ENCODE data around the gene YWHAG.
A peak's percentile ranks its signal among the peaks of the same experiment; 100 is the strongest.
"Not testable (repeated sequence)": the region's sequence is repeated elsewhere in the genome, so short reads cannot be mapped to it uniquely, and the experiment has no call there.

The YWHAG gene

DNA sequence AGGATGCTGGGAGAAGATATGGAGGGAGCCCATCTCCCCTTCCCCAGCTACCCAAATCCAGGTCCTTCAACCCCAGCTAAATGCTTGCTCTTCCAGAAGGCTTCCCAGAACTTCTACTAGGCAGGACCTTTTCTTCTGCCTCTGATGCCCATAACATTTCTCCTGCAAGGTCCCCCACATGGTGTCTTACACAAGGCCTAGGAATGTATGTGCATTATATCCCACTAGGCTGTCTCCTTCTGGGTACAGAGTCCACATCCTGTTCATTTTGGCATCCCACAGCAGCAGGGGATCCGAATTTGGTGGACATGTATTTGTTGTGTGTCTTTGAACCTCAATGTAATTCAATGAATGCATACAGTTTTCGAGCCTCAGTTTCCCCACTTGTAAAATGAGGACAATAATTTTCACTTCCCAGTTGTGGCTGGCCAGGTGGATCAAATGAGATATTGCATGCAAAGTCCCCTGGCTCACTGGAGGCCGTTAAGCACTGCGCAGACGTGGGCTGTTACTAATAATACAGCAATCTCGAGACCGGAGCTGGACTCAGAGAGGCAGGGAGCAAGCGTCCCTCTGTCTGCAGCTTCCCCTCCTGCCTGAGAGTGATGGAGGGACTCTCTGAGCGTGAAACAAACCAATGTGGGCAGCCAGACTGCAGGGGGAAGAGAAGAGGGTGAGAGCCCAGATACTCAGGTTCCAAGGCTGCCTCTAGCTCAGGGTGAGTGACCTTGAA lies 18.6 kb upstream of the YWHAG start:
- DNase-seq: peak; percentile 36

GRCh38 chr7:76375251-76375650 lies 16.5 kb upstream of the YWHAG start:
- DNase-seq: no peak

- no peak for DNase-seq
Measured at GRCh38 chr7:76372984-76373833, 14.4 kb upstream of the YWHAG start.

DNA sequence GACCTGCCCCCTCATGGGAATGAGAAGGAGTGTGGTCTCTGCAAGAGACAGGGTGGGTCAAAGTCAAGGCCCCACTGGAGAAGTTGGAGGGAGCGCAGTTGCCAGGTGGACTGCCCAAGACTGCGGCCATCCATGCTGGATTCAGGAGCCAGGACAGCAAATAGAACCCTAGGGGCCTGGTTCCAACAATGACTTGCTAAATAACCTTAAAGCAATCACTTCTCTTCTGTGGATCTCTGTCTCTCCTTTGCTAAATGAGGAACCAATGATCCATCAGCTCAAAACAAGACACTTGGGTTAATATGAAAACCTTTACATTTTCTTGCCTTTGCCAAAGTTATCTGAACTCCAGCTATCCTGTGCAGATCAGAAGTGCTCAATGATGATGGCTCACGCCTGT lies 12.6 kb upstream of the YWHAG start:
- DNase-seq: no peak

GRCh38 chr7:76369018-76369417 lies 10.2 kb upstream of the YWHAG start:
- DNase-seq: no peak

GRCh38 chr7:76368190-76368589 lies 9.4 kb upstream of the YWHAG start:
- DNase-seq: no peak

DNA sequence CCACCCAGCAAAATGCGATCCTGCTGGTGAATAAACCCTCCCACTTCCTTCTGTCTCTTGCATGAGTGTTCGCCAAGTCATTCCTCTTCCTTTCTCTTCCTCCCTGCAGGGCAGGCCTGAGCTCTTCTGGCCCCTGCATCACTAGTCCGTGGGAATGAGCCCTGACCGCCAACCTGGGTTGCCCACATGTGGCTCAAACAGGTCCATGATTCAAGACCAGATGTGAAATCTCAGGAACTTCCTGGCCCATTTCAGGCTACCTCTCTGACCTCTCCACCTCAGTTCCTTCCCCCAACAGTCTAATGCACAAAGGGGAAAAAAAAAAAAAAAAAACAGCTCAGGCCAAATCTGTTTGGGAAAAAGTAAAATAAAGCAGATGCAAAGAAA lies 5.4 kb upstream of the YWHAG start:
- DNase-seq: no peak

DNA sequence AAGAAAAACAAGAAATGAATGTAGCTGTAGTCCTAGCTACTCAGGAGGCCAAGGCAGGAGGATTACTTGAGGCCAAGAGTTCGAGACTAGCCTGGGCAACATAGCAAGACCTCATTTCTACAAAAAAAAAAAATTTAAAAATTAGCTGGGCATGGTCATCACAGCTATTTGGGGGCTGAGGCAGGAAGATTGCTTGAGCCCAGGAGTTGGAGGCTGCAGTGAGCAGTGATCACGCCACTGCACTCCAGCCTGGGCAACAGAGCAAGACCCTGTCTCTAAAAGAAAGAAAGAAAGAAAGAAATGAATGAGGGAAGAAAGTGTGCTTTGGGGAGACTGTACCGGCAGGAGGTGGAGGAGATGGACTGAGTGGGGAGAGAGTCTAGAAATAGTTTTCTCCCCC lies 5.0 kb upstream of the YWHAG start:
- not testable (repeated sequence) for DNase-seq

DNA sequence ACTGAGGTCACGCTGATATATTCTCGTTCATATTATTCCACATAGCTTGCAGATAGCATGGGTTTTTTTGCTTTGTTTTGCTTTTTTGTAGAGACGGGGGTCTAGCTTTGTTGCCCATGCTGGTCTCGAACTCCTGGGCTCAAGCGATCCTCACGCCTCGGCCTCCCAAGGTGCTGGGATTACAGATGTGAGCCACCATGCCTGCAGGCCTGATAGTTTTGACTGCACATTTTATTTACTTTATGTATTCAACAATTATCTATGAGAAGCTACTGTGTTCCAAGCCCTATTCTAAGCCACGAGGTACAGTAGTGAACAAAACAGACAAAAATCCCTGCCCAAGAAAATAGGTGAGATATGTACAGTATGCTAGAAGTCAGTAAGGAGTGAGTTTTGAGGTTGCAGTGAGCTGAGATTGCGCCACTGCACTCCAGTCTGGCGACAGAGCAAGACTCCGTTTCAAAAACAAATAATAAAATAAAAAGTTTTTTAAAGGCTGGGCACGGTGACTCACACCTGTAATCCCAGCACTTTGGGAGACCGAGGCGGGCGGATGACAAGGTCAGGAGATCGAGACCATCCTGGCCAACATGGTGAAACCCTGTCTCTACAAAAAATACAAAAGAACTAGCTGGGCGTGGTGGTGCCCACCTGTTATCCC lies 1.3 kb upstream of the YWHAG start:
- no peak for DNase-seq

GRCh38 chr7:76359111-76359977 lies 553 bp upstream of the YWHAG start:
- peak; percentile 92 for DNase-seq

- DNase-seq: no peak
Measured at GRCh38 chr7:76358011-76358480, 745 bp downstream of the YWHAG start.

- no peak for DNase-seq
Measured at GRCh38 chr7:76357475-76358010, 1.2 kb downstream of the YWHAG start.

DNA sequence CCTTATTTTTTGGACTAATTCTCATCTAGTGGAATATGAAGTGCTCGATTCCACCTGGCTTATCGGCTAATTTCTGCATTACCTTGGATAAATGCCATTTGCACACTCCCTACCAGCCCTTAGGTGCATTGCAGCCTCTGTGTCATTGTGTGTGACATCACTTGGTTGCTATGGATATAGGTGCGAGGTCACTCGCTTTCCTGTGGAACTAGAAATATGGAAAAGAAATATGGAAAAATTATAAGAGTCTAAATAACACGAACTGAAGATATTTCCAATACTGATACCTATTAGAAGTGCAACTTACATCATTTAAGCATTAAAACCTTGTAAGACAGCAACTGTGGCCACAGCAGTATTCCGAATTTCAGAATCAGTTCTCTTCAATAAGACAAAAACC lies 2.0 kb downstream of the YWHAG start:
- DNase-seq: no peak

GRCh38 chr7:76356115-76356514 lies 2.7 kb downstream of the YWHAG start:
- DNase-seq: no peak

DNA sequence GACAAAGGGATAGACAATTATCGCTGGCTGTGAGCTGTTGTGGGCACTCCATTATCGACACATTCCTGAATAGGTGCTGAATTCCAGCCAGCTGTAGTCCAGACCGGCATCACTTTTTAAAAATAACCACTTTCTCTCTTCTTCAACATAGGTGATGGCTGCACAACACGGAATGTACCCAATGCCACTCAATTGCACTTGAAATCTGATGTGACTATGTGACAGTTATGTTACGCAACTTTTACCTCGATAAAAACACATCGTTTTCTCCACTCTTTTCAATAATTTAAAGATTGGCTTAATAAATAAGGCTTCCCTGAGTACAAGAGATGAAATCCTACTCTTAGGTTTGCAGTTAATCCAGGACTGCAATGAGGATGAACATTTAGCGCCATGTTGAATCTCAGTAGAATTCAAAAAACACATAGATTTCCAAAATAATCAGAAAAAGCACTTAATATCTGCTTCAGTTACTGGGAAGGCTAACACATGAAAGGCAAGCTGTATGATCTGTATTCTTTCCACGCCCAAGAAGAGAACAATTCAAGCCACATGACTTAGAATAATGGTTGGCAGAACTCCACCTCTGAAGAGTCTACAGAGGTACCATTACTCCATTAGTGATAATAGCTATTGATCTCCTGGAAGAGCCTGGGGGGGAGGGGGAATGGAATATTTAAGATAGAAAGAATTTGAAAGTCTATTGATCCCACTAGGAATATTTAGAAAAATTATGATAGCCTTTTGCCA lies 3.6 kb downstream of the YWHAG start:
- no peak for DNase-seq

- DNase-seq: no peak
Measured at GRCh38 chr7:76354516-76354915, 4.3 kb downstream of the YWHAG start.

- no peak for DNase-seq
Measured at GRCh38 chr7:76353744-76354143, 5.0 kb downstream of the YWHAG start.

GRCh38 chr7:76352193-76352592 lies 6.6 kb downstream of the YWHAG start:
- no peak for DNase-seq

DNA sequence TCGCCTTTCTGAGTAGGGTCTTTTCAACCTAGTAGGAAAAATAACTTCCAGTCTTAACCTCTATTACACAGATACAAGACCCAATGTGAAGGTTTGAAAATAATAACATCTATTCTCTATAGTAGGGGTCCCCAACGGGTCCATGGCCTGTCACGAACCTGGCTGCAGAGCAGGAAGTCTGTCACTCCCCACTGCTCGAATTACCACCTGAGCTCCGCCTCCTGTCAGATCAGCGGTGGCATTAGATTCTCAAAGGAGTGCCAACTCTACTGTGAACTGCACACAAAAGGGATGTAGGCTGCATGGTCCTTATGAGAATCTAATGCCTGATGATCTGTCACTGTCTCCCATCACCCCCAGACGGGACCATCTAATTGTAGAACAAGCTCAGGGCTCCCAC lies 7.4 kb downstream of the YWHAG start:
- DNase-seq: no peak

GRCh38 chr7:76349313-76349885 lies 9.4 kb downstream of the YWHAG start:
- no peak for DNase-seq

- DNase-seq: no peak
Measured at GRCh38 chr7:76347710-76348109, 11.1 kb downstream of the YWHAG start.

All from SHP77 treated with DMSO at 0.1 percent for 48 hours (cell line).